ENCODE data around the gene DYSF. TPM values are rescaled to one million over a fixed set of nuclear protein-coding genes. Genes with fewer than 3 reads are reported as not detected.

DYSF gene
- total RNA-seq, 1 donor from 2014 or later: 37.7 TPM

DNA sequence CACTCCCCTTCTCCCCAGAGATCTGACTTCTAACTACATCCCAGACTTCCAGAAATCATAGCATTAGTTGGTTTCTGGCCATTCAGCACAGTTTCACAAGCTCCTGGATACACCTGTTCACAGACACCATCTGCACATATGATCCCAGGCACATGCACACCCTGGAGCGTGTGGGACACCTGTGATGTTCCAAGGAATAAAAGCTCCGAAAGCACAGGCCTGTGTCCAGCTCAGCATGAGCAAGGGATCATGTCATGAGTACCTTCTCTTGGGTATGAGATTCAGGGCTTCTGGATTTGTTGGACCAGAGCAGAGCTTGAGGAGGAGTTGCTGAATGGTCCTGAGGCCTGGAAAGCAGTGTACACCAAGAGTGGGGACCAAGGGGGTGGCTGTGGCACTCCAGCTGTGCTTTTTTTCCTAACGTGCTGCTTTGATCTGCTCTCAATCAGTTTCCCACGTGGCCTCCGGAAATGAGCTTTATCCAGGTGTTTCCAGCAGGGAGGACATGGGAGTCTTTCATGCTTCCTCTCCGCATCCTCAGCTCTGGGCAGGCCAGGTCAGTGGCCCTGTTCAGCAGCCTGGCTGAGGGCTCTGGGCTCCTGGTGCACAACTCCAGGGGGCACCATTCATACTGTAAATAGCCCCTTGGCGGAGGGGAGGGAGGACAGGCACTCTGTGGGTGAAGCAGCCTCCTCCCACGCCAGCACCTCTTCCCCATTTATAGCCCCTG is 1.8 kb downstream of the DYSF start:
- H3K4me1 ChIP-seq: peaks cover 23% of the 10 kb centered on the region
- DNase-seq (no peak), ATAC-seq (no peak)
- no peaks in the 10 kb centered on the region for H3K9me3 ChIP-seq
- no peak overlapping the region for H3K4me3 ChIP-seq
- intact Hi-C loops (cut with DNase I): no loop called here
- H3K36me3 ChIP-seq: no peaks in the 10 kb centered on the region
- TF ChIP-seq CTCF (IDR thresholded peaks at IDR 0.05): no peak
- H3K27me3 ChIP-seq: peaks cover 15% of the 10 kb centered on the region
- no peak overlapping the region for H3K27ac ChIP-seq

GRCh38 chr2:71455741-71456569 is 2.6 kb downstream of the DYSF start:
- Histone ChIP-seq H3K4me1 (peaks cover 23% of the 10 kb centered on the region), H3K27ac (no peak overlapping the region), H3K9me3 (no peaks in the 10 kb centered on the region), H3K4me3 (no peak overlapping the region), H3K36me3 (no peaks in the 10 kb centered on the region), H3K27me3 (peaks cover 15% of the 10 kb centered on the region)
- TF ChIP-seq CTCF (IDR thresholded peaks at IDR 0.05): no peak
- intact Hi-C loops (cut with DNase I): no loop called here
- DNase-seq: no peak
- no peak for ATAC-seq

- Histone ChIP-seq H3K36me3 (no peaks in the 10 kb centered on the region), H3K4me3 (no peak overlapping the region), H3K27me3 (peaks cover 15% of the 10 kb centered on the region), H3K9me3 (no peaks in the 10 kb centered on the region), H3K4me1 (peaks cover 23% of the 10 kb centered on the region), H3K27ac (no peak overlapping the region)
- ATAC-seq (no peak), DNase-seq (no peak)
- TF ChIP-seq CTCF (IDR thresholded peaks at IDR 0.05): no peak
- intact Hi-C loops (cut with DNase I): no loop called here
Measured at GRCh38 chr2:71456617-71457016, 3.3 kb downstream of the DYSF start.

GRCh38 chr2:71457123-71457915 is 4.0 kb downstream of the DYSF start:
- Histone ChIP-seq H3K9me3 (no peaks in the 10 kb centered on the region), H3K36me3 (no peaks in the 10 kb centered on the region), H3K4me3 (no peak overlapping the region), H3K4me1 (peaks cover 23% of the 10 kb centered on the region), H3K27ac (no peak overlapping the region), H3K27me3 (peaks cover 15% of the 10 kb centered on the region)
- no peak for TF ChIP-seq CTCF (IDR thresholded peaks at IDR 0.05)
- no peak for ATAC-seq
- DNase-seq: no peak
- intact Hi-C loops (cut with DNase I): no loop called here

- no peak for DNase-seq
- Histone ChIP-seq H3K36me3 (no peaks in the 10 kb centered on the region), H3K4me1 (peaks cover 18% of the 10 kb centered on the region), H3K27ac (no peak overlapping the region), H3K4me3 (no peak overlapping the region), H3K9me3 (no peaks in the 10 kb centered on the region), H3K27me3 (peaks cover 19% of the 10 kb centered on the region)
- ATAC-seq: no peak
- no peak for TF ChIP-seq CTCF (IDR thresholded peaks at IDR 0.05)
- intact Hi-C loops (cut with DNase I): no loop called here
Measured at GRCh38 chr2:71457923-71458322, 4.6 kb downstream of the DYSF start.
